Measurements from ENCODE around the gene MSI2.

DNA sequence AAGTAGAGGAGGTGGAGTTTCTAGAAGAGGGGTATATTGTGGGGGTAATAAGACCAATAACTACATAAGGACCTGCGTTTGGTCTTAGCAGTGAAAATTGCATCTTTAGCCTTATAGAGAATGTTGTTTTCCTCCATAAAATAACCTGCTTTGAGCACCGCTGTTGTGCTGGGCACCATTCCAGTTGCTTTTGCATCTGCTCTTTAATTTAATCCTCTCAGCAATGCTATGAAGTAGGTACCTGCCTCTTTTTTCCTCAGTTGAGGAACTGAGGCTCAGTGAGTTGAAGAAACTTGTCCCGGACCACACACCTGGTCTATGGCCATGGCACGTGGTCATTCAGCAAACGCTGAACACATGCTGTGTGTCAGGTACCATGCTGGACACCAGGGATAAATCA is 238.1 kb downstream of the MSI2 start:
- TF ChIP-seq CTBP1 (IDR thresholded peaks at IDR 0.05; ENCODE audit: borderline replicate concordance): no peak
- no peak for TF ChIP-seq NFRKB (IDR thresholded peaks at IDR 0.05)
- no peak for TF ChIP-seq SUZ12 (IDR thresholded peaks at IDR 0.05)
- TF ChIP-seq SP1 (IDR thresholded peaks at IDR 0.05): no peak
- TF ChIP-seq PKNOX1 (IDR thresholded peaks at IDR 0.05): no peak
- TF ChIP-seq FOXM1 (IDR thresholded peaks at IDR 0.05; ENCODE audit: borderline replicate concordance): no peak
- TF ChIP-seq BHLHE40 (IDR thresholded peaks at IDR 0.05; ENCODE audit: borderline replicate concordance): no peak
- TF ChIP-seq TARDBP (IDR thresholded peaks at IDR 0.05): no peak
- TF ChIP-seq ELF4 (IDR thresholded peaks at IDR 0.05): no peak
- no peak for TF ChIP-seq ZNF384 (IDR thresholded peaks at IDR 0.05)

Data from HEK293T (cell line).